SU-DHL-6 (cell line): ENCODE results near the gene PEX11B.

Experiments
- CTCF ChIP-seq: fragments of 200-600 bp; sonication (generic); IDR thresholded peaks from one replicate; pipeline ENCODE4 v1.5.1; 2017; ENCODE audit warnings: antibody characterized with exemption, mild to moderate bottlenecking, low read length, moderate library complexity; ENCODE audit not compliant: insufficient read depth, poor library complexity, severe bottlenecking
- EZH2phosphoT487 ChIP-seq: fragments of 200-600 bp; sonication (generic), shearing (Covaris generic); conservative IDR thresholded peaks from 2 replicates; pipeline ENCODE4 v1.6.1; 2018; ENCODE audit warnings: mild to moderate bottlenecking, antibody characterized with exemption, low read length, moderate library complexity, mixed read lengths

DNA sequence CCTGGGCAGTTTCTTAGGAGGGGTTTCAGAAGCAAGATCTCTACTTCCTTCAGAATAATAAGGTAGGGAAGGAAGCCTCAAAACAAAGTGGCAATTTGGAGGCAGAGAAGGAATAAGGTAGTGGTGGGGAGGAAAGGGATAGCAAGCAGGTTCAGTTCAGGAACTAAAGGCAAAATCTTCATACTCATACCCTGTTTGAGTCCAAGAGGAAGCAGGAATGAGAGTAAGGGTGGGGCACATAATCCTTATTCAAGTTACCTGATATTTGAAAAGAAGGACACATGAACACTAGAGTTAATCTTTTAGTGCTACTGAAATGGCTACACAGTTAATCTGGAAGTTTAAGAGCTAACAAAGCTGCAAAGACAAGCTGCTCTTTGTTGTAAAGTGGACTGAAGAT lies 17.2 kb upstream of the PEX11B start:
- TF ChIP-seq CTCF = no peak
- TF ChIP-seq EZH2phosphoT487 = no peak
